ENCODE results near the gene DTNB.
"Not testable (repeated sequence)": the region's sequence is repeated elsewhere in the genome, so short reads cannot be mapped to it uniquely, and the experiment has no call there.

The DTNB gene

DNA sequence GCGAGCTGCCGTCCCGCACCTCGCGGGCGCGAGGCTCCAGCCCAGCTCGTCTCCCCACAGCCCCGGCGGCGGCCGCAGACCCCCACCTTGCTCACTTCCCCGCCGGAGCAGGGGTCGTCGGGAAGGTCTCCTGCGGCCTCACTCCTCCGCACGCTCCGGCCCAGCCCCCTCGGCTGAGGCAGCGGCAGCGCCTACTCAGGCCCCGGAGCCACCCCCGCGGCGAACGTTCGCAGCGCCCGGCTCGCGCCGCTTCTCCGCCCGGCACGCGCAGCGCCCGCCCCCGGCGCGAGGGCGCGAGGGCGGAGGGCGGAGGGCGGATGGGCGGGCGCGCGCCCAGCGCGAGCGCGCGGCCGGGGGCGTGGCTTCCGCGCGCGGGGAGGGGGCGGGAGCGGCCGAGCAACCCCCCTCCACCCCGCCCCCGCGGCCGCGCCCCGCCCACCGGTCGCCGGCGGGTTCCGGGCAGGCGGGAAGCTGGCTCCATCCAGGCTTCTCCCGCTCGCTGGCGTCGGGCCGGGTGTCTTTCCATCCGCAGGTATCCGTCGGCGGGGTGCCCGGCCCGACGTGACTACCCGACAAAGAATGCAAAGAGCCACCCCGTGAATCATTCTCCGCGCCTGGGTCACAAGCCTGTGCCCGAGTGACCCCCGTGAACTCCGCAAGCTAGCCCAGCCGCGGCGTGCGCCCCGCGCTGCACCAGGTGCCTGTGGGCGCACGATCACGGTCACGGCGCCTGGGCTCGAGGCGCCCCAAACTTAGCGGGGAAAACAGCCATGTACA is at the start of gene DTNB:
Gene DTNB, minus strand, starts transcription at position 278 of the 777 bp plus-strand sequence. CDS start 20,917 bp downstream, outside the sequence.
- peak in 44 of 56 donors; percentile 28 to 88 (median 68) for DNase-seq

GRCh38 chr2:25722224-25722623 is 48.8 kb upstream of the DTNB start:
- no peak for DNase-seq

GRCh38 chr2:25720575-25720974 is 47.2 kb upstream of the DTNB start:
- no peak for DNase-seq

- DNase-seq, result no peak
Measured at GRCh38 chr2:25714740-25715139, 41.4 kb upstream of the DTNB start.

- DNase-seq, result no peak
Measured at GRCh38 chr2:25712455-25712854, 39.1 kb upstream of the DTNB start.

DNA sequence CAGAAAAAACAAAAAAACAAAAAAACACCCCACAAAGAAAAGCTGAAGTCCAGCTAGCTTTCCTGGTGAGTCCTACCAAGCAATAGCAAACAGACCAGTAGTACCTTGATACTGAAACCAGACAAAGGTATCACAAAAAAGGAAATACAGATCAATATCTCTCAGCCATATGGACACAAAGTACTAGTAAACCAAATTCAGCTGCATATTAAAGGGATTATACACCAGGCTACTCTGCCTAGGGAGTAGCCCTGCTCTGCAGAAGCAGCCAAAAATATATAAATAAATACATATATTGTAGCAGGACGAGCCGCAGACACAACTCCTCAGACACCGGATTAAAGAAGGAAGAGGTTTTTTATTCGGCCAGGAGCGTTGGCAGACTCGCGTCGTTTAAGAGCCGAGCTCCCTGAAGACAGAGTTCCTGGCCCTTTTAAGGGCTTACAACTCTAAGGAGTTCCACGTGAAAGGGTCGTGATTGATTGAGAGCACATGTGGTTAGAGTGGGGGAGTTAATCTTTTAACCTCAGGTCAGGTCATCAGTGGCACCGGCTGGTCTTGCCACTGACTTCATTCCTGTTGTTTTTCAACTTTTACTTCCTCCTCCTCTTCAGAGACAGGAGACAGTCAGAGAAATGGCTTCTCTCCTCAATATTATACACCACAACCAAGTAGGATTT is 38.4 kb upstream of the DTNB start:
- no peak for DNase-seq

DNA sequence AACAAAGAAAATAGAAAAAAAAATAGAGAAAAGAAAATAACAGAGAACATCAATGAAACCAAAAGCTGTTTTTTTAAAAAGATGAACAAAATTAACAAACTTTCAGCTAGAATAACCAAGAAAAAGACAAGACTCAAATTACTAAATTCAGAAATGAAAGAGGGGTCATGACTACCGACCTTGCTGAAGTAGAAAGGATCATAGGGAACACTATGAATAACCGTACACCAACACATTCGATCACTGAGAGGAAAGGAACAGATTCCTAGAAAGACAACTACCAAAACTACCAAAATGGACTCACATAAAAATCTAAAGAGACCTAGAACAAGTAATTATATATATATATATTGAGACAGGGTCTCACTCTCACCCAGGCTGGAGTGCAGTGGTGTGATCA is 37.4 kb upstream of the DTNB start:
- no peak for DNase-seq

DNA sequence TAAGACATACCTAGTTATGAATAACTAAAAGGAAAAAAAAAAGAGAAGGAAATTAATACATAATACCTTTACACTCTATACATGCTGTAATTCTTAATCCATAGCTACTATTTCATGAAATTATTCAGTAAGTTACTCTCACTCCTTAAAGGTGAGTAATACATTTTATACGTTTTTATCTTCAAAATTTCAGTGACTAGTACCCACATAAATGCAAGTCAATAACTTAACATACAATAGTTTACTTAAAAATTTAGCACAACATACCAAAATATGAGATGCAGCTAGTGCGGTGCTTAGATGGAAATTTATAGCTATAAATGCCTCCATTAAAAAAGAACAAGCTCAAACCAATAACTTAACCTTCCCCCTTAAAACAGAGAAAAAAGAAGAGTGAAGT is 36.0 kb upstream of the DTNB start:
- no peak for DNase-seq

GRCh38 chr2:25707927-25708590 is 34.7 kb upstream of the DTNB start:
- DNase-seq, result no peak

DNA sequence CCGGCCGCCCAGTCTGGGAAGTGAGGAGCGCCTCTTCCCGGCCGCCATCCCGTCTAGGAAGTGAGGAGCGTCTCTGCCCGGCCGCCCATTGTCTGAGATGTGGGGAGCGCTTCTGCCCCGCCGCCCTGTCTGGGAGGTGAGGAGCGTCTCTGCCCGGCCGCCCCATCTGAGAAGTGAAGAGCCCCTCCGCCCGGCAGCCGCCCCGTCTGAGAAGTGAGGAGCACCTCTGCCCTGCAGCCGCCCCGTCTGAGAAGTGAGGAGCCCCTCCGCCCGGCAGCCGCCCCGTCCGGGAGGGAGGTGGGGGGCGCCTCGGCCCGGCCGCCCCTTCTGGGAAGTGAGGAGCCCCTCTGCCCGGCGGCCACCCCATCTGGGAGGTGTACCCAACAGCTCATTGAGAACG is 32.2 kb upstream of the DTNB start:
- not testable (repeated sequence) for DNase-seq

GRCh38 chr2:25701801-25702200 is 28.4 kb upstream of the DTNB start:
- no peak for DNase-seq

GRCh38 chr2:25700221-25700660 is 26.9 kb upstream of the DTNB start:
- DNase-seq, result peak in 5 of 56 donors; percentile 6 to 53 (median 21)

DNA sequence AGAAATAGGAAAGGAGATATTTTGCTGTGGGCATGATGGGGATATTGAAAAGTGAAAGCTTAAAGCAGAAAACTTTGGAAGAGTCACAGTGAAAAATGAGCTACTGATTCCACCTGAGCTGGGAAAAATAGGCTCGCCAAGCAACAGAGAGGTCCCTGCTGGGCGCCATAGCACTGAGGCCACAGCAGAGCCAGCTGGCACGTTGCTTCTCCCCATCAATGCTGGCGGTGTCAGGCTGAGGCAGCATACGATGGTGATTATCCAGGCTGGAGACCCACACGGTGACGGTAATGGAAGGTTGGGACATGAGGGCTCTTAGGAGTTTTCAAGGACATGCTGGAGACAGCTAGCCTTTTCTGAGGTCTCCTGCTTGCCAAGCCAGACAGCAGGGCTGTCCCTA is 25.8 kb upstream of the DTNB start:
- DNase-seq, result no peak

GRCh38 chr2:25698752-25699151 is 25.4 kb upstream of the DTNB start:
- DNase-seq, result no peak

DNA sequence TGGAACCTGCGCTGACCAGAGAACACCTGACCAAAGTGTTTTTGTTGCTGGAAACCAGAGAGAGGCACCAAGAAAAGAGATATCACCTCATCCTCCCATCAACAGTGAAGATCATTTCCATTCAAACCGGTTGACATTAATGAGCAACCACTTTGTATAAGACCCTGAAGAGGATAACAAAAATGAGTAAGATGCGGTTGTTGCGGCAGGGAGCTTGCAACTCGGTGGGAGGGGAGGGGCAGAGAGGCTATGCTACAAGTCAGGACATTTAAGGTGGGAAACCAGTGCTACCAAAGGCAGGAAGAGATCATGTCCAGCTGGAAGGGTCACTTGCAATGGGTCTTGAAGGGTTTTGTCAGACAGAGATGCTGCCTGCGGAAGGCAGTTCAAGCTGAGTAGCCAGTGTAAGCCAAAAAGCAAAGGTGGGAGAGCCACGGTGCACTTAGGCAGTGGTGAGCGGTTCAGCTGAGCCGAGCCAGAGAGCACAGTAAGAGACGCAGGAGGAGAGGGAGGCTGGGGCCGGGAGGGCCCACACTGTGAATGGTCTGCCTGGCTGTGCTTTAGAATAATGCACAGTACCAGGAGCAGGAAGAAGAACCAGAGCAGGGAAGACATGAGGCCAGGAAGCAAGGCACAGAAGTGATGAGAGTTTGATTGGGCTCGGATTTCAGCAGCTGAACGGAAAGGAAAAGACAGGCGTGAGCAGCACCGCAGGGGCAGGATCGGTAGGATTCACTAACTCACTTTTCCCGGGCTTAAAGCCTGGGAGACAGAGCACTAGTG is 24.4 kb upstream of the DTNB start:
- DNase-seq, result no peak

- DNase-seq, result no peak
Measured at GRCh38 chr2:25692737-25693445, 19.5 kb upstream of the DTNB start.

GRCh38 chr2:25692143-25692542 is 18.8 kb upstream of the DTNB start:
- DNase-seq, result no peak

- no peak for DNase-seq
Measured at GRCh38 chr2:25690058-25690457, 16.7 kb upstream of the DTNB start.

- DNase-seq, result no peak
Measured at GRCh38 chr2:25688236-25688635, 14.9 kb upstream of the DTNB start.

- DNase-seq, result no peak
Measured at GRCh38 chr2:25685741-25686140, 12.4 kb upstream of the DTNB start.
